CD14-positive monocyte (primary cell): ENCODE measurements around the gene GNAI1. TPM values are rescaled to one million over a fixed set of nuclear protein-coding genes. Genes with fewer than 3 reads are reported as not detected.
A peak's percentile ranks its signal among the peaks of the same experiment; 100 is the strongest.

Experiments
- DNase-seq, 3 donors: peaks; one replicate each; pipeline ENCODE4 v3.0.0-alpha.2; 2011 to 2022
- H2AFZ ChIP-seq: 2 replicates; pipeline ENCODE4 v1.6.0; 2012; ENCODE audit warnings: mild to moderate bottlenecking, low read depth, low read length, inconsistent platforms; ENCODE audit not compliant: insufficient read depth, poor library complexity, severe bottlenecking
- H3K27ac ChIP-seq, 2 donors: 1 replicate in 1 of 2; 2 replicates in 1 of 2; pipeline ENCODE4 v1.5.1; 2012 to 2013; ENCODE audit warnings: low read length in 2 of 2, control low read depth in 1 of 2, inconsistent platforms in 1 of 2, low read depth in 1 of 2, mild to moderate bottlenecking in 1 of 2
- H3K27me3 ChIP-seq, 2 donors: one replicate each; pipeline versions ENCODE4 v1.6.0 to v1.6.1; 2011 to 2013; ENCODE audit warnings: low read length in 2 of 2; ENCODE audit not compliant: control insufficient read depth in 2 of 2, insufficient read depth in 2 of 2
- H3K36me3 ChIP-seq, 2 donors: replicated peaks in 1 of 2; 1 replicate in 1 of 2; 2 replicates in 1 of 2; pipeline versions ENCODE4 v1.5.1 to v1.6.1; 2012 to 2013; ENCODE audit warnings: low read length in 2 of 2, control low read depth in 1 of 2, inconsistent platforms in 1 of 2, mild to moderate bottlenecking in 1 of 2; ENCODE audit not compliant: insufficient read depth in 2 of 2, control insufficient read depth in 1 of 2
- H3K4me1 ChIP-seq, 2 donors: 1 replicate in 1 of 2; 2 replicates in 1 of 2; pipeline versions ENCODE4 v1.5.1 to v1.6.1; 2012 to 2013; ENCODE audit warnings: low read length in 2 of 2, control low read depth in 1 of 2, inconsistent platforms in 1 of 2, mild to moderate bottlenecking in 1 of 2, moderate library complexity in 1 of 2; ENCODE audit not compliant: insufficient read depth in 2 of 2, control insufficient read depth in 1 of 2
- H3K4me2 ChIP-seq: replicated peaks from 2 replicates; pipeline ENCODE3; 2012; ENCODE audit warnings: low read length, moderate library complexity, mild to moderate bottlenecking; ENCODE audit not compliant: poor library complexity, severe bottlenecking; ENCODE audit errors: extremely low read depth
- H3K4me3 ChIP-seq, 3 experiments: fragments of 200-600 bp in 1 of 3; sonication (generic) in 1 of 3; replicated peaks in 1 of 3; 1 replicate in 2 of 3; 2 replicates in 1 of 3; pipeline ENCODE4 v1.5.1; 2011 to 2013; ENCODE audit warnings: low read length in 3 of 3, mild to moderate bottlenecking in 3 of 3, control low read depth in 2 of 3, low read depth in 2 of 3, inconsistent platforms in 1 of 3, moderate library complexity in 1 of 3
- H3K79me2 ChIP-seq: 2 replicates; pipeline ENCODE4 v1.6.0; 2012; ENCODE audit warnings: mild to moderate bottlenecking, control low read depth, inconsistent platforms, low read length, moderate library complexity; ENCODE audit not compliant: insufficient read depth
- H3K9ac ChIP-seq: 2 replicates; pipeline ENCODE4 v1.6.0; 2017; ENCODE audit warnings: low read length, mild to moderate bottlenecking; ENCODE audit not compliant: insufficient read depth, poor library complexity, severe bottlenecking
- H3K9me3 ChIP-seq, 2 donors: replicated peaks in 1 of 2; 1 replicate in 1 of 2; 2 replicates in 1 of 2; pipeline versions ENCODE4 v1.5.1 to v1.6.1; 2012 to 2013; ENCODE audit warnings: low read length in 2 of 2, control low read depth in 1 of 2; ENCODE audit not compliant: control insufficient read depth in 1 of 2, insufficient read depth in 1 of 2
- H4K20me1 ChIP-seq: 2 replicates; pipeline ENCODE4 v1.6.0; 2012; ENCODE audit warnings: mild to moderate bottlenecking, low read length, control low read depth, moderate library complexity; ENCODE audit not compliant: insufficient read depth
- H3K27ac Mint-ChIP-seq, 7 donors: one replicate each; pipeline ENCODE4 v1.8.0; 2020; ENCODE audit warnings: mild to moderate bottlenecking in 7 of 7, mixed read lengths in 7 of 7, moderate library complexity in 6 of 7, inconsistent platforms in 2 of 7
- H3K27me3 Mint-ChIP-seq, 3 donors: one replicate each; pipeline ENCODE4 v1.8.0; 2021 to 2022; ENCODE audit warnings: low read depth in 3 of 3, mild to moderate bottlenecking in 3 of 3, mixed read lengths in 3 of 3, moderate library complexity in 3 of 3, inconsistent platforms in 1 of 3
- H3K36me3 Mint-ChIP-seq, 2 donors: one replicate each; pipeline ENCODE4 v1.8.0; 2020; ENCODE audit warnings: mixed read lengths in 2 of 2, inconsistent platforms in 1 of 2, mild to moderate bottlenecking in 1 of 2
- H3K4me1 Mint-ChIP-seq: one replicate; pipeline ENCODE4 v1.8.0; 2020; ENCODE audit warnings: mild to moderate bottlenecking, mixed read lengths
- H3K4me3 Mint-ChIP-seq, 2 donors: one replicate each; pipeline ENCODE4 v1.8.0; 2020; ENCODE audit warnings: mild to moderate bottlenecking in 2 of 2, mixed read lengths in 2 of 2, moderate library complexity in 1 of 2
- H3K9me3 Mint-ChIP-seq, 7 donors: one replicate each; pipeline ENCODE4 v1.8.0; 2020 to 2022; ENCODE audit warnings: mixed read lengths in 7 of 7, mild to moderate bottlenecking in 6 of 7, moderate library complexity in 6 of 7, inconsistent platforms in 2 of 7
- WGBS: methylation state at CpG from one replicate; pipeline ENCODE4 v1.1.5; 2013; ENCODE audit warnings: missing lambda C conversion rate; ENCODE audit not compliant: insufficient coverage; 5-methylcytosine and 5-hydroxymethylcytosine counted together
- intact Hi-C, 2 donors: fragments of 100-400 bp; cut with micrococcal nuclease; formaldehyde crosslinking; loops; one replicate each; pipeline versions ENCODE4 v1.15.0 to v1.15.1; 2023
- polyA plus RNA-seq, 3 donors: library from polyadenylated mRNA; depleted of rRNA in 1 of 3; unstranded in 2 of 3; stranded (reverse) in 1 of 3; fragments of 300-500 nt in 2 of 3; fragments of >200 nt in 1 of 3; fragmentation: Illumina TruSeq in 2 of 3; gene quantifications; 1 replicate in 2 of 3; 2 replicates in 1 of 3; pipeline ENCODE4 v1.2.3, GENCODE V29; 2012 to 2021
- TF ChIP-seq, protein P1 (sequence below): fragments of 200-600 bp; IDR thresholded peaks from one replicate; pipeline ENCODE4 v1.8.0; 2022; ENCODE audit warnings: antibody characterized with exemption, mild to moderate bottlenecking

Gene GNAI1
- polyA plus RNA-seq, 3 donors = 0.72 to 1.0 (median 0.79) TPM

DNA sequence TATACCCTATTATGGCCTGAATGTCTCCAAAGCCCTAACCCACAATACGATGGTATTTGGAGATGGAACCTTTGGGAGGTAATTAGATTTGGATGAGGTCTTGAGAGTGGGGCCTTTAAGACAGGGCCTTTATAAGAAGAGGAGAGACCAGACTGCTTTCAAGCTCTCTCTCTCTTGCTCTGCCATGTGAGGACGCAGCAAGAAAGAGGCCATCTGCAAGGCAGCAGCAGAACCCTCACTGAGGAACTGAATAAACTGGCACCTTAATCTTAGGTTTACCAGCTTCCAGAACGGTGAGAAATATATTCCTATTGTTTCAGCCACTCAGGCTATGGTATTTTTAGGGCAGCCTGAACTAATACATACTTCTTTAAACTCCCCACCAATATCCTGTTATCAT lies 2.0 kb upstream of the GNAI1 start:
- no peak overlapping the region for H3K4me3 Mint-ChIP-seq

DNA sequence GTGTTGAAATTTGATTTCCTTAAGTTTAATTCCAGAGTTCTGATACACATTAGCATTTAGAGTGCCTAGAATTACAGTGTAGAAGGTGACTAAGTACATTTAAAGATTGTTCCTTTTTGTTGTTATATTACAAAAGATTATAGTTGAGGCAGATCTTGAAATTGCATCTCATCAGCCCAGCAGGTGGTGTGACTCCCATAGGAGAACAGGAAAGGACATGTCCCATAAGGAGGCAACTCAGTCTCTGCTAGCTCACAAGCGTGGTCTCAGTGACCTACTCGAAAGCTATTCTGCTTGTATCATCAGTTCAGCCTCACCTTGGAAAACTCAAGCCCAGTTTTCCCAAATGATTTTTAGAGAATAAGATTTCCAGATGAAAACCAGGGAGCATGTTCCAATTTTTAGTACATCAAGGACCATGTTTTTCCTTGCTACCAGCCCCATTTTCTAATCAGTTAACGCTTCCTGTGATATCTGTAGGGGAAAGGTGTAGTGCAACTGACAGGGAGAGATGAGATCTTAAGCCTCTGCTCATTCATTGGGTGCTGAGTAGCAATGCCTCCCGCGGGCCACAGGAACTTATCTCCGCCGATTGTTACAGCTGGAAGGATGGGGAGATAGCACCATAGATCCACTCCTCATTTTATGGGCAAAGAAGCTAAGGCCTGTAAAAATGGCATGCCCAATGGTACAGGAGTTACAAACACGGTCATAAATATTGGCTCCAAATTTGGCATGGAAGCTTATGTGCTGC lies 1.1 kb upstream of the GNAI1 start:
- peak overlapping the region; percentile 89 to 92 for H3K4me3 Mint-ChIP-seq
- Histone ChIP-seq H3K36me3 (no peaks in the 10 kb centered on the region), H3K4me3 (peak overlapping the region in 1 of 3 experiments; percentile 84), H3K9me3 (no peaks in the 10 kb centered on the region), H3K27ac (no peak overlapping the region), H3K9ac (no peak overlapping the region), H3K27me3 (peaks cover 19 to 30% of the 10 kb centered on the region in 2 donors), H4K20me1 (no peaks in the 10 kb centered on the region), H3K4me1 (peaks cover 18 to 20% of the 10 kb centered on the region in 2 donors), H3K79me2 (no peaks in the 10 kb centered on the region), H3K4me2 (peak overlapping the region; percentile 94), H2AFZ (no peak overlapping the region)
- TF ChIP-seq, protein P1, sequence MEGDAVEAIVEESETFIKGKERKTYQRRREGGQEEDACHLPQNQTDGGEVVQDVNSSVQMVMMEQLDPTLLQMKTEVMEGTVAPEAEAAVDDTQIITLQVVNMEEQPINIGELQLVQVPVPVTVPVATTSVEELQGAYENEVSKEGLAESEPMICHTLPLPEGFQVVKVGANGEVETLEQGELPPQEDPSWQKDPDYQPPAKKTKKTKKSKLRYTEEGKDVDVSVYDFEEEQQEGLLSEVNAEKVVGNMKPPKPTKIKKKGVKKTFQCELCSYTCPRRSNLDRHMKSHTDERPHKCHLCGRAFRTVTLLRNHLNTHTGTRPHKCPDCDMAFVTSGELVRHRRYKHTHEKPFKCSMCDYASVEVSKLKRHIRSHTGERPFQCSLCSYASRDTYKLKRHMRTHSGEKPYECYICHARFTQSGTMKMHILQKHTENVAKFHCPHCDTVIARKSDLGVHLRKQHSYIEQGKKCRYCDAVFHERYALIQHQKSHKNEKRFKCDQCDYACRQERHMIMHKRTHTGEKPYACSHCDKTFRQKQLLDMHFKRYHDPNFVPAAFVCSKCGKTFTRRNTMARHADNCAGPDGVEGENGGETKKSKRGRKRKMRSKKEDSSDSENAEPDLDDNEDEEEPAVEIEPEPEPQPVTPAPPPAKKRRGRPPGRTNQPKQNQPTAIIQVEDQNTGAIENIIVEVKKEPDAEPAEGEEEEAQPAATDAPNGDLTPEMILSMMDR = no peak
- H3K4me1 Mint-ChIP-seq = peaks cover 24% of the 10 kb centered on the region
- no peak overlapping the region for H3K27ac Mint-ChIP-seq
- peaks cover 26 to 41% (median 33%) of the 10 kb centered on the region in 3 donors for H3K27me3 Mint-ChIP-seq
- 100% methylated on average over 2 of the region's 8 CpGs for WGBS
- H3K9me3 Mint-ChIP-seq = peaks cover 0 to 5% (median 1%) of the 10 kb centered on the region in 7 donors
- DNase-seq = no peak
- intact Hi-C loops = no loop called here
- peaks cover 0 to 8% of the 10 kb centered on the region in 2 donors for H3K36me3 Mint-ChIP-seq

More for the DNA sequence above, 2.0 kb upstream of the GNAI1 start:
- H3K9me3 Mint-ChIP-seq = peaks cover 0 to 4% (median 1%) of the 10 kb centered on the region in 7 donors
- Histone ChIP-seq H3K27me3 (peaks cover 16 to 23% of the 10 kb centered on the region in 2 donors), H3K36me3 (no peaks in the 10 kb centered on the region), H3K79me2 (no peaks in the 10 kb centered on the region), H4K20me1 (no peaks in the 10 kb centered on the region), H3K4me1 (peaks cover 19 to 22% of the 10 kb centered on the region in 2 donors), H3K27ac (no peak overlapping the region), H3K4me2 (no peak overlapping the region), H3K9ac (no peak overlapping the region), H3K9me3 (no peaks in the 10 kb centered on the region), H2AFZ (no peak overlapping the region), H3K4me3 (no peak overlapping the region)
- peaks cover 25% of the 10 kb centered on the region for H3K4me1 Mint-ChIP-seq
- TF ChIP-seq, protein P1 = no peak
- peaks cover 0 to 5% of the 10 kb centered on the region in 2 donors for H3K36me3 Mint-ChIP-seq
- intact Hi-C loops = no loop called here
- WGBS = 0% methylated on average over 1 of the region's 3 CpGs
- DNase-seq = no peak
- H3K27me3 Mint-ChIP-seq = peaks cover 24 to 37% (median 30%) of the 10 kb centered on the region in 3 donors
- no peak overlapping the region for H3K27ac Mint-ChIP-seq
